ENCODE data around the gene TSACC. TPM values are rescaled to one million over a fixed set of nuclear protein-coding genes. Genes with fewer than 3 reads are reported as not detected.
"Not testable (repeated sequence)": the region's sequence is repeated elsewhere in the genome, so short reads cannot be mapped to it uniquely, and the experiment has no call there.

Gene TSACC
- total RNA-seq, 2 experiments from 2014 or later = 0.25 to 0.83 TPM

DNA sequence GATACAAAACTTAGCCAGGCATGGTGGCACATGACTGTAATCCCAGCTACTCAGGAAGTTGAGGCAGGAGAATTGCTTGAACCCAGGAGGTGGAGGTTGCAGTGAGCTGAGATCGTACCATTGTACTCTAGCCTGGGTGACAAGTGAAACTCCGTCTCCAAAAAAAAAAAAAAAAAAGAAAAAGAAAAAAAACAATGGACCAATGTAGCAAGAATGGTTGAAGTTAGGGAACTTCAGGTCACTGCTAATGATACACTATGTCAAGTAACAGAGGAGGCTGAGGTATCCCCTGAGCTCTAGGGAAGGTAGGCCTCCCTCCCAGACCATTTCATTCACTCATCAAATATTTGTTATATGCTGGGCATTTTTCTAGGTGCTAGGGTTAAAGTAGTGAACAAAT is 7.7 kb downstream of the TSACC start:
- H3K4me3 Mint-ChIP-seq; H3K4me1 Mint-ChIP-seq; H3K27me3 Mint-ChIP-seq; intact Hi-C loops (cut with DNase I, micrococcal nuclease); POLR2A ChIA-PET; DNase-seq; H3K36me3 Mint-ChIP-seq (ENCODE audit: low read depth); ATAC-seq; H3K27ac Mint-ChIP-seq; H3K9me3 Mint-ChIP-seq (ENCODE audit: low read depth): not testable (repeated sequence)
- CTCF ChIA-PET = interaction anchor here (0.6 kb wide), 1 partner anchor 9 kb away, joined by 3 read pairs; no protein-coding TSS in a partner anchor

GRCh38 chr1:156346636-156347035 is 8.3 kb downstream of the TSACC start:
- CTCF ChIA-PET = interaction anchor here (1.5 to 1.6 kb wide), 2 partner anchors 39 to 99 kb away, joined by 4 to 6 read pairs; no protein-coding TSS in a partner anchor
- ATAC-seq = no peak

DNA sequence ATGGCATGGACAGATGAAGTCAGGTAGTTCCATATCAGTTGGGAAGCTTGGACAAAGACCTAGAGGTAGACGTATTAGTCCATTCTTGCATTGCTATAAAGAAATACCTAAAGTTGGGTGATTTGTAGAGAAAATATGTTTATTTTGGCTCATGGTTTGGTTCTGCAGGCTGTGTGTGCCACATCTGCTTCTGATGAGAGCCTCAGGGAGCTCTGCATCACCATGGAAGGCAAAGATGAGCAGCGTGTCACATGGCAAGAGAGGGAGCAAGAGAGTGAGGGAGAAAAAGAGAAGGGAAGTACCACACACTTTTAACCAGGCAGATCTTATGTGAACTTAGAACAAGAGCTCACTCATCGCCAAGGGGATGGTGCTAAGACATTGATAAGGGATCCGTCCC is 9.0 kb downstream of the TSACC start:
- CTCF ChIA-PET = interaction anchor here (0.6 to 1.6 kb wide), 7 partner anchors 10 to 722 kb away, joined by 3 to 8 read pairs (median 3); partner anchors contain the start of gene CCT3
- Mint-ChIP-seq H3K4me1 (no peaks in the 10 kb centered on the region), H3K36me3 (ENCODE audit: low read depth) (no peaks in the 10 kb centered on the region), H3K4me3 (no peak overlapping the region), H3K27me3 (peaks cover 7% of the 10 kb centered on the region), H3K27ac (no peak overlapping the region), H3K9me3 (ENCODE audit: low read depth) (no peaks in the 10 kb centered on the region)
- intact Hi-C loops (cut with DNase I, micrococcal nuclease) = no loop called here
- no peak for ATAC-seq
- POLR2A ChIA-PET = no interaction called here
- DNase-seq = no peak

More at GRCh38 chr1:156346636-156347035, 8.3 kb downstream of the TSACC start:
- Mint-ChIP-seq H3K27me3 (peaks cover 7% of the 10 kb centered on the region), H3K9me3 (ENCODE audit: low read depth) (no peaks in the 10 kb centered on the region), H3K4me3 (no peak overlapping the region), H3K27ac (no peak overlapping the region), H3K36me3 (ENCODE audit: low read depth) (no peaks in the 10 kb centered on the region), H3K4me1 (no peaks in the 10 kb centered on the region)
- intact Hi-C loops (cut with DNase I, micrococcal nuclease) = no loop called here
- DNase-seq = no peak
- POLR2A ChIA-PET = no interaction called here

GRCh38 chr1:156352481-156352880 is 14.2 kb downstream of the TSACC start:
- intact Hi-C loops (cut with DNase I, micrococcal nuclease); H3K36me3 Mint-ChIP-seq (ENCODE audit: low read depth); ATAC-seq; H3K9me3 Mint-ChIP-seq (ENCODE audit: low read depth); DNase-seq; H3K4me3 Mint-ChIP-seq; H3K4me1 Mint-ChIP-seq; H3K27me3 Mint-ChIP-seq; POLR2A ChIA-PET; H3K27ac Mint-ChIP-seq: not testable (repeated sequence)
- CTCF ChIA-PET = interaction anchor here (0.6 to 1.4 kb wide), 2 partner anchors 33 to 34 kb away, joined by 3 to 5 read pairs; no protein-coding TSS in a partner anchor

DNA sequence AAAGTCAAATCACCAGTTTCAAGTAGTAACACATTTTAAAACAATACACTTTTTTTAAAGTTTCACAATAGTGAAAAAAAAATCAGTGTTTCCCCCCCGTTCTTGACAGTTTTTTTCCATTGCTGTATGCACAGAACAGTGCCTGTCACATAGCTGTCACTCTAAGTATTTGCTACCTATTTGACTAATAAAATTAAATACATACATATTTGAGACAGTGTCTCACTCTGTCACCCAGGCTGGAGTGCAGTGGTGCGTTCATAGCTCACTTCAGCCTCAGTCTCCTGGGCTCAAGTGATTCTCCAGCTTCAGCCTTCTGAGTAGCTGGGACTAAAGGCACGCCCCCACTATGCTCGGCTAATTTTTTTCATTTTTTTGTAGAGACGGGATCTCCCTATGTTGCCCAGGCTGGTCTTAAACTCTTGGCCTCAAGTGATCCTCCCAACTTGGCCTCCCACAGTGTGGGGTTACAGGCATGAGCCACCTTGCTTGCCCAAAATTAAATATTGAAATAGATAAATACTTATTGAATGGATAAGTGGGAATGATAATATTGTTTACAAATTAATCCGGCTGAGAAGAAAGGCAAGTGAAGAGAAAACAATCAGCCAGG is 18.0 kb downstream of the TSACC start:
- Mint-ChIP-seq H3K4me1 (peaks cover 8% of the 10 kb centered on the region), H3K27ac (no peak overlapping the region), H3K4me3 (no peak overlapping the region), H3K27me3 (peaks cover 6% of the 10 kb centered on the region), H3K36me3 (ENCODE audit: low read depth) (no peaks in the 10 kb centered on the region), H3K9me3 (ENCODE audit: low read depth) (no peaks in the 10 kb centered on the region)
- ChIA-PET POLR2A (interaction anchor here (0.9 kb wide), 1 partner anchor 251 kb away, joined by 4 read pairs; no protein-coding TSS in a partner anchor), CTCF (interaction anchor here (0.5 to 1.5 kb wide), 11 partner anchors 9 to 236 kb away, joined by 3 to 5 read pairs (median 3); partner anchors contain the start of genes CCT3, SMG5 and TSACC)
- intact Hi-C loops (cut with DNase I, micrococcal nuclease) = loop anchor here in 1 of 2 experiments (1.0 kb wide), 1 partner anchor 18 kb away; the partner anchor contains the start of genes CCT3 and TSACC
- ATAC-seq (peak; percentile 81), DNase-seq (peak; percentile 33)

DNA sequence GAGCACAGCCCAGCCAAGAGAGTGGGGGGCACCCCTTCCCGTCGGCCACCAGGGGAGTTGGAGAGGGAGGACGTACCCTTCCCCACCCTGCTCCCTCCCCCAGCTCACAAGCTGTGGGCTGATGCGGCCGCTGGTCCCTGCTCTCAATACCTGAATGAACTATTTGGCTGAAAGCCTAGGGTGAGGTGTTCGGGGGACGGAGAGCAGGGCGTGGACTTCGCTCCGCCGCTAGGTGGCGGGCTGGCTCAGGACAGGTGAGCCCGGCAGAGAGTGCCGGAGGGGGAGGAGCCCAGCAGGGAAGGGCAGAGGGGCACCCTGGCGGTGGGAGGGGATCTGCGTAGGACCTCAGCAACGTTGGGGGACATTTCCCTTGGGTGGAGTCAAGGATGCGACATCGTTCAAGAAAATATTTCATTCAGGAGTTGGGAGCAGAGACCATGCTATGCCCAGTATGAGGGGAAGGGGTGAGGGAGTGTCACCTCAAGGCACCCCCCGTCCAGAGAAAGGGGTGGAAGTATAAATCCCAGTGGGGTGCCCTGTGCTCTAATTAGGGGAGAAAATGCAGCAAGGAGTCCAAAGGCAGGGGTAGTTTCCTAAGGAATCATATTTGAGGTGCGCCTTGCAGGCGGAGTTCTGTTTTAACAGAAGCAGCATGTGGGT is 18.7 kb downstream of the TSACC start:
- peak; percentile 87 for DNase-seq
- ChIA-PET POLR2A (interaction anchor here (0.9 kb wide), 1 partner anchor 252 kb away, joined by 4 read pairs; no protein-coding TSS in a partner anchor), CTCF (interaction anchor here (0.9 to 2.8 kb wide), 10 partner anchors 9 to 267 kb away, joined by 3 to 19 read pairs (median 4); partner anchors contain the start of genes CCT3, SMG5 and TSACC)
- Mint-ChIP-seq H3K27ac (no peak overlapping the region), H3K9me3 (ENCODE audit: low read depth) (no peaks in the 10 kb centered on the region), H3K36me3 (ENCODE audit: low read depth) (no peaks in the 10 kb centered on the region), H3K27me3 (peaks cover 6% of the 10 kb centered on the region), H3K4me3 (no peak overlapping the region), H3K4me1 (peaks cover 8% of the 10 kb centered on the region)
- peak; percentile 95 for ATAC-seq
- intact Hi-C loops (cut with DNase I, micrococcal nuclease) = loop anchor here in 1 of 2 experiments (1.0 kb wide), 1 partner anchor 19 kb away; the partner anchor contains the start of genes CCT3 and TSACC

DNA sequence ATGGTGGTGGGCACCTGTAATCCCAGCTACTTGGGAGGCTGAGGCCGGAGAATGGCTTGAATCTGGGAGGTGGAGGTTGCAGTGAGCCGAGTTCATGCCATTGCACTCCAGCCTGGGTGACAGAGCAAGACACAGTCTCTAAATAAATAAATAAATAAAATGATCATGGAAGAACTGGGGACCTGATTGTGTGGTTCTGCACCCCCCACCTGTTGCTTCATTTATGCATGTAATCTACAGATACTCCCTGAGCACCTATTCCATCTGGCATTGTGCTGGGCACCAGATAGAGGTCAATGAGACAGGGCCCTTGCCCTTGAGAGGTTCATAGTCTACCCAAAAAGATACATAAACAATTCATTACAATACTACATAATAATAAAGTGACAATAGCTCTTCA is 19.7 kb downstream of the TSACC start:
- DNase-seq = no peak
- Mint-ChIP-seq H3K9me3 (ENCODE audit: low read depth) (no peaks in the 10 kb centered on the region), H3K4me3 (no peak overlapping the region), H3K27ac (no peak overlapping the region), H3K36me3 (ENCODE audit: low read depth) (no peaks in the 10 kb centered on the region), H3K4me1 (peaks cover 8% of the 10 kb centered on the region), H3K27me3 (peaks cover 6% of the 10 kb centered on the region)
- POLR2A ChIA-PET = no interaction called here
- CTCF ChIA-PET = interaction anchor here (0.5 to 3.5 kb wide), 9 partner anchors 13 to 266 kb away, joined by 3 to 27 read pairs (median 4); no protein-coding TSS in a partner anchor
- no peak for ATAC-seq
- intact Hi-C loops (cut with DNase I, micrococcal nuclease) = no loop called here

DNA sequence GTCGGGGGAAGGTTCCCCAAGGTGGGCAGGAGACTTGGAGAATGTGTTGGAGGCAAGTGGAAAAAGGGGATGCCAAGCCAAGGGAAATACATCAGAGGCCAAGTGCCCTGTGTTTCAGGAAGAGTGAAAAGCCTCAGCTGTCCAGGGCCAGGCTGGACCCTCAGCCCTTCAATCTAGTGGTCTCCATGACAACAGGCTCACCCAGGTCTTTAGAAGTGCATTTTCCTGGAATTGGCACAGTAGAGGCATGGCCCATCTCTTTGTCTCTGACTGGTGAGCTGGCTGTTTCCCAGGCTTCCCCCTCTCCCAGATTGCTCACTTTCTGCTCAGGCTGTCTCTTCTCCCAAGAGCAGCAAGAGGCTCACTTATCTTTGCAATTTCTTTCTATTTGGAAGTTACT is 20.3 kb downstream of the TSACC start:
- H3K9me3 Mint-ChIP-seq (ENCODE audit: low read depth) = no peaks in the 10 kb centered on the region
- intact Hi-C loops (cut with DNase I, micrococcal nuclease) = no loop called here
- CTCF ChIA-PET = interaction anchor here (0.5 to 3.5 kb wide), 13 partner anchors 11 to 1270 kb away, joined by 3 to 27 read pairs (median 4); no protein-coding TSS in a partner anchor
- H3K27me3 Mint-ChIP-seq = peaks cover 6% of the 10 kb centered on the region
- no peak overlapping the region for H3K4me3 Mint-ChIP-seq
- DNase-seq = no peak
- H3K27ac Mint-ChIP-seq = no peak overlapping the region
- POLR2A ChIA-PET = interaction anchor here (0.6 kb wide), 1 partner anchor 1637 kb away, joined by 4 read pairs; no protein-coding TSS in a partner anchor
- H3K36me3 Mint-ChIP-seq (ENCODE audit: low read depth) = no peaks in the 10 kb centered on the region
- peaks cover 8% of the 10 kb centered on the region for H3K4me1 Mint-ChIP-seq
- ATAC-seq = no peak

GRCh38 chr1:156359249-156359648 is 20.9 kb downstream of the TSACC start:
- no peak overlapping the region for H3K27ac Mint-ChIP-seq

DNA sequence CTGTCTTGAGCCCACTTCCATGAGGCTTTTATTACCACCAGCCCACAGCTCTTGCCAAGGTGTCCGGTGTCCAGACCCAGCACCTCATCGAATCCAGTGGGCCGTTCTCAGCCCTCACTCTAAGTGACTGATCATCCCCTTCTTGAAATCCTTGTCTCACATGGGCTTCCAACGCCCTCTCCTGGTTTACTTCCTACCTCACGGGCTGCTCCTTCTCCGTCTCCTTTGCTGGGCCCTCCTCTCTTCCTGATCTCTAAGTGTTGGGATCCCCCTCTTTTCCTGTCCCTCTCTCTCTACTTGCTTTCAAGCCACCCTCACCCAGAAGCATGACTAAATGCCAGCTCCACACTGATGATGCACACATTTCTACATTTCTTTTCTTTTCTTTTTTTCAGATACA is 21.6 kb downstream of the TSACC start:
- ATAC-seq (no peak), DNase-seq (no peak)
- intact Hi-C loops (cut with DNase I, micrococcal nuclease) = loop anchor here in 1 of 2 experiments (2.0 kb wide), 1 partner anchor 17 kb away; no protein-coding TSS in a partner anchor
- Mint-ChIP-seq H3K27ac (no peak overlapping the region), H3K9me3 (ENCODE audit: low read depth) (no peaks in the 10 kb centered on the region), H3K4me1 (peaks cover 8% of the 10 kb centered on the region), H3K27me3 (peaks cover 14% of the 10 kb centered on the region), H3K4me3 (no peak overlapping the region), H3K36me3 (ENCODE audit: low read depth) (no peaks in the 10 kb centered on the region)
- CTCF ChIA-PET = interaction anchor here (0.7 to 3.5 kb wide), 5 partner anchors 12 to 388 kb away, joined by 3 to 27 read pairs (median 8); no protein-coding TSS in a partner anchor
- POLR2A ChIA-PET = interaction anchor here (1.0 kb wide), 1 partner anchor 141 kb away, joined by 3 read pairs; no protein-coding TSS in a partner anchor

More at GRCh38 chr1:156359249-156359648, 20.9 kb downstream of the TSACC start:
- Mint-ChIP-seq H3K36me3 (ENCODE audit: low read depth) (no peaks in the 10 kb centered on the region), H3K4me1 (peaks cover 8% of the 10 kb centered on the region), H3K27me3 (peaks cover 9% of the 10 kb centered on the region), H3K4me3 (no peak overlapping the region), H3K9me3 (ENCODE audit: low read depth) (no peaks in the 10 kb centered on the region)
- intact Hi-C loops (cut with DNase I, micrococcal nuclease) = no loop called here
- ChIA-PET CTCF (interaction anchor here (0.5 to 3.5 kb wide), 12 partner anchors 11 to 1271 kb away, joined by 3 to 27 read pairs (median 4); no protein-coding TSS in a partner anchor), POLR2A (interaction anchor here (0.6 to 1.0 kb wide), 2 partner anchors 142 to 1638 kb away, joined by 3 to 4 read pairs; no protein-coding TSS in a partner anchor)
- DNase-seq = no peak
- no peak for ATAC-seq

- ChIA-PET POLR2A (no interaction called here), CTCF (interaction anchor here (0.7 to 3.5 kb wide), 3 partner anchors 18 to 387 kb away, joined by 3 to 27 read pairs (median 6); no protein-coding TSS in a partner anchor)
- Mint-ChIP-seq H3K9me3 (ENCODE audit: low read depth) (no peaks in the 10 kb centered on the region), H3K36me3 (ENCODE audit: low read depth) (no peaks in the 10 kb centered on the region), H3K4me3 (no peak overlapping the region), H3K4me1 (peaks cover 8% of the 10 kb centered on the region), H3K27ac (no peak overlapping the region), H3K27me3 (peaks cover 17% of the 10 kb centered on the region)
- DNase-seq (no peak), ATAC-seq (no peak)
- intact Hi-C loops (cut with DNase I, micrococcal nuclease) = loop anchor here in 1 of 2 experiments (2.0 kb wide), 1 partner anchor 16 kb away; no protein-coding TSS in a partner anchor
These were observed 22.2 kb downstream of the TSACC start for GRCh38 chr1:156360534-156360933.

All from activated CD4-positive, alpha-beta T cell treated with anti-CD3 and anti-CD28 coated beads for 36 hours (primary cell).